Panc1 (cell line): Measurements from ENCODE around the gene SNRNP27. TPM values are rescaled to one million over a fixed set of nuclear protein-coding genes. Genes with fewer than 3 reads are reported as not detected.

Experiments
- ATAC-seq: fragments of 200-7000 bp; cut with Tn5 transposase; 2 replicates; pipeline ENCODE4 v1.9.1; 2020; ENCODE audit warnings: mild to moderate bottlenecking, moderate library complexity
- BruUV-seq: library from RNA; stranded (reverse); fragments of 400-500 nt; replicated peaks from 2 replicates; lab custom pipeline; 2021; lab: Mats Ljungman, UMichigan
- CTCF ChIA-PET: fragments of 300-600 bp; sonication (Branson Sonifier 250); formaldehyde crosslinking; loops from one replicate; lab custom pipeline; 2022; ENCODE audit warnings: antibody characterized with exemption; lab: Charles Lee
- POLR2A ChIA-PET: fragments of 300-600 bp; sonication (Branson Sonifier 250); formaldehyde crosslinking; loops from one replicate; lab custom pipeline; 2022; ENCODE audit warnings: antibody characterized with exemption; lab: Charles Lee
- DNase-seq: peaks from one replicate; pipeline ENCODE4 v3.0.0-alpha.2; 2010; ENCODE audit warnings: low read depth, low spot score
- H3K27ac ChIP-seq: 2 replicates; pipeline ENCODE4 v1.5.1; 2011; ENCODE audit warnings: mild to moderate bottlenecking, low read length, inconsistent platforms
- H3K27me3 ChIP-seq: fragments of 200-500 bp; sonication (Bioruptor generic); 2 replicates; pipeline ENCODE4 v1.6.0; 2014; ENCODE audit warnings: low read length, inconsistent platforms; ENCODE audit not compliant: control insufficient read depth, insufficient read depth
- H3K36me3 ChIP-seq: fragments of 200-500 bp; sonication (Bioruptor generic); 2 replicates; pipeline ENCODE4 v1.5.1; 2014; ENCODE audit warnings: inconsistent platforms, mild to moderate bottlenecking, low read length, moderate library complexity; ENCODE audit not compliant: control insufficient read depth, insufficient read depth
- H3K4me1 ChIP-seq: 2 replicates; pipeline ENCODE4 v1.5.1; 2011; ENCODE audit warnings: inconsistent platforms, mild to moderate bottlenecking, low read length, moderate library complexity; ENCODE audit not compliant: control insufficient read depth, insufficient read depth
- H3K4me3 ChIP-seq, 2 experiments: 2 replicates each; pipeline ENCODE4 v1.5.1; 2011 to 2012; ENCODE audit warnings: low read depth in 2 of 2, low read length in 2 of 2, mild to moderate bottlenecking in 2 of 2, inconsistent platforms in 1 of 2, moderate library complexity in 1 of 2
- H3K9me3 ChIP-seq: fragments of 200-500 bp; sonication (Bioruptor generic); 2 replicates; pipeline ENCODE4 v1.5.1; 2014; ENCODE audit warnings: low read depth, mild to moderate bottlenecking, inconsistent platforms, low read length, moderate library complexity; ENCODE audit not compliant: control insufficient read depth, insufficient read depth
- CTCF ChIP-seq: fragments of 450-650 bp; IDR thresholded peaks from 2 replicates; pipeline ENCODE4 v1.5.1; 2017; ENCODE audit warnings: mild to moderate bottlenecking
- POLR2AphosphoS5 ChIP-seq: IDR thresholded peaks from 2 replicates; pipeline ENCODE4 v1.6.1; 2012; ENCODE audit warnings: mild to moderate bottlenecking, low read depth, low read length, moderate library complexity
- REST ChIP-seq, 2 experiments: IDR thresholded peaks; 2 replicates each; pipeline ENCODE4 v1.6.1; 2011 to 2012; ENCODE audit warnings: low read depth in 2 of 2, control low read depth in 1 of 2, low read length in 1 of 2, mild to moderate bottlenecking in 1 of 2, moderate library complexity in 1 of 2; ENCODE audit not compliant: insufficient read depth in 1 of 2
- SIN3A ChIP-seq: IDR thresholded peaks from 2 replicates; pipeline ENCODE4 v1.6.1; 2012; ENCODE audit warnings: low read depth, mild to moderate bottlenecking, low read length, moderate library complexity, borderline replicate concordance; ENCODE audit not compliant: insufficient read depth
- TCF7L2 ChIP-seq: IDR thresholded peaks from 2 replicates; pipeline ENCODE4 v1.6.1; 2011; ENCODE audit warnings: mild to moderate bottlenecking, low read depth, low read length, inconsistent platforms
- in situ Hi-C: cut with HindIII; loops from 2 replicates; pipeline ENCODE4 v1.10.0; 2016; ENCODE audit warnings: low sequenced_read_pairs, low pct_unique_long_range_greater_than_20kb
- intact Hi-C: fragments of 100-400 bp; cut with micrococcal nuclease; formaldehyde crosslinking; loops from one replicate; pipeline ENCODE4 v1.10.0; 2022; ENCODE audit not compliant: unreplicated experiment
- total RNA-seq: library from RNA; stranded (reverse); gene quantifications from one replicate; pipeline ENCODE4 v1.2.1, GENCODE V29; 2021; ENCODE audit not compliant: unreplicated experiment

Gene SNRNP27
- total RNA-seq, 1 experiment from 2014 or later, result 39.7 TPM

- ATAC-seq (no peak), DNase-seq (no peak)
- intact Hi-C loops, result no loop called here
- POLR2A ChIA-PET, result no interaction called here
- Histone ChIP-seq H3K27me3 (no peaks in the 10 kb centered on the region), H3K4me3 (no peak overlapping the region), H3K9me3 (no peaks in the 10 kb centered on the region), H3K4me1 (no peaks in the 10 kb centered on the region), H3K27ac (no peak overlapping the region), H3K36me3 (no peaks in the 10 kb centered on the region)
- no TSS peak for BruUV-seq
- TF ChIP-seq TCF7L2 (no peak), POLR2AphosphoS5 (no peak), CTCF (no peak), SIN3A (no peak), REST (IDR thresholded peaks at IDR 0.05; ENCODE audit: insufficient read depth in 1 of 2, low read depth in 2 of 2, low read length in 1 of 2) (no peak)
- CTCF ChIA-PET, result no interaction called here
- in situ Hi-C loops, result no loop called here
Observed at GRCh38 chr2:69939722-69940121, 46.0 kb downstream of the SNRNP27 start.

- ATAC-seq (no peak), DNase-seq (no peak)
- TF ChIP-seq TCF7L2, result no peak
- TF ChIP-seq REST (IDR thresholded peaks at IDR 0.05; ENCODE audit: insufficient read depth in 1 of 2, low read depth in 2 of 2, low read length in 1 of 2), result no peak
- TF ChIP-seq SIN3A, result no peak
- TF ChIP-seq POLR2AphosphoS5, result no peak
- no peak for TF ChIP-seq CTCF
- Histone ChIP-seq H3K4me3 (no peak overlapping the region), H3K36me3 (no peaks in the 10 kb centered on the region), H3K27ac (no peak overlapping the region), H3K27me3 (no peaks in the 10 kb centered on the region), H3K9me3 (no peaks in the 10 kb centered on the region), H3K4me1 (no peaks in the 10 kb centered on the region; the same call in 1 of the 2 replicates)
- ChIA-PET CTCF (no interaction called here), POLR2A (no interaction called here)
- intact Hi-C loops, result no loop called here
- in situ Hi-C loops, result no loop called here
- no TSS peak for BruUV-seq
Observed at GRCh38 chr2:69940691-69941090, 46.9 kb downstream of the SNRNP27 start.
